EH (cell line): ENCODE measurements around the gene DUXA.

Experiments used
- DNase-seq: peaks from one replicate; pipeline ENCODE4 v3.0.0-alpha.2; 2015; ENCODE audit warnings: low read depth

Gene DUXA

GRCh38 chr19:57105976-57106721 lies 61.1 kb downstream of the DUXA start:
- no peak for DNase-seq
